ENCODE data around the gene SAXO2. TPM values are rescaled to one million over a fixed set of nuclear protein-coding genes. Genes with fewer than 3 reads are reported as not detected.
"Not testable (repeated sequence)": the region's sequence is repeated elsewhere in the genome, so short reads cannot be mapped to it uniquely, and the experiment has no call there.

The SAXO2 gene
- total and polyA plus RNA-seq, 2 of the 4 experiments (the other 2 are of a cell fraction), result 0.14 TPM; not detected in 1

DNA sequence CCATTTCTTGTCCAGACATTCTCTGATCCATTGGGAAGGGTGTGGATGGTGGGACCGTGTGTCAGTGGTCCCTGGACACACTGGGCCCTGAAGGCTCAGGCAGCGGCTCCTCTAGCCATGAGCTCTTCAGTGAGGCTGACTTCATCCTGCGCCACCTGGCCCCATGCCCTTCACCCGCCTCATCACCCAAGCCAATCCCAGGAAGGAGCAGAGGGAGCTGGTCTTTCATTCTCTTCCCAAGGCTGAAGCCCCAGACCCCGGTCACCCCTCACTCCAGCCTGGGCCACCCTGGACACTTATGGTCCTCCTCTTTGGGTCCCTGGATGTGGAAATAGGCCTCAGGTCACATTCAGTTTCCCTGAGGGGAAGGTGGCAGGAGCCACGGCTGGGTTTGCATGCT is 62.2 kb downstream of the SAXO2 start:
- H2AK5ac ChIP-seq (ENCODE audit: low read depth, low read length); H4K91ac ChIP-seq (ENCODE audit: insufficient read depth, low read depth, low read length); H2BK15ac ChIP-seq (ENCODE audit: low read depth, low read length); H4K8ac ChIP-seq (ENCODE audit: low read depth in 2 of 2, low read length in 2 of 2); intact Hi-C loops (cut with micrococcal nuclease); H4K20me1 ChIP-seq (ENCODE audit: insufficient read depth, low read length); H3K23ac ChIP-seq (ENCODE audit: low read depth, low read length); H4K5ac ChIP-seq (ENCODE audit: low read depth, low read length); H2BK20ac ChIP-seq (ENCODE audit: low read depth, low read length); POLR2A ChIA-PET (ENCODE audit: unreplicated experiment); H3K79me1 ChIP-seq (ENCODE audit: low read depth in 1 of 2, low read length in 2 of 2); H3K4me3 ChIP-seq (ENCODE audit: insufficient read depth, low read depth, low read length); CTCF ChIA-PET; H3K27me3 ChIP-seq (ENCODE audit: control insufficient read depth, insufficient read depth, low read length); ATAC-seq (ENCODE audit: low read depth); H3K56ac ChIP-seq (ENCODE audit: extremely low read depth, insufficient read depth, low read length); H2BK120ac ChIP-seq (ENCODE audit: low read depth, low read length); H3K9me3 ChIP-seq (ENCODE audit: control insufficient read depth, insufficient read depth, low read length); in situ Hi-C loops (cut with MboI; ENCODE audit: low sequenced_read_pairs); H3K36me3 ChIP-seq (ENCODE audit: control insufficient read depth, insufficient read depth, low read length); H3K27ac ChIP-seq (ENCODE audit: insufficient read depth, low read length); H3K9me1 ChIP-seq (ENCODE audit: insufficient read depth, low read length); DNase-seq; H3K18ac ChIP-seq (ENCODE audit: low read depth, low read length); BruUV-seq (replicated peaks); H2BK5ac ChIP-seq (ENCODE audit: low read depth, low read length, poor library complexity, severe bottlenecking); H2AFZ ChIP-seq (replicated peaks; ENCODE audit: low read length, poor library complexity); H2AK9ac ChIP-seq (replicated peaks; ENCODE audit: low read depth, low read length, poor library complexity); H3K4me2 ChIP-seq (ENCODE audit: low read depth, low read length); H3K4me1 ChIP-seq (ENCODE audit: control insufficient read depth, insufficient read depth, low read length); H3K4ac ChIP-seq (ENCODE audit: low read depth, low read length); H3K14ac ChIP-seq (replicated peaks; ENCODE audit: low read depth, low read length); dilution Hi-C loops (cut with HindIII; ENCODE audit: low sequenced_read_pairs, unreplicated experiment); H3K9ac ChIP-seq (ENCODE audit: low read depth, low read length): not testable (repeated sequence)
- no CpG with 5 or more reads among the region's 6 CpGs for WGBS, 2 experiments (ENCODE audit: extremely low coverage in 2 of 2, insufficient read length in 1 of 2)

DNA sequence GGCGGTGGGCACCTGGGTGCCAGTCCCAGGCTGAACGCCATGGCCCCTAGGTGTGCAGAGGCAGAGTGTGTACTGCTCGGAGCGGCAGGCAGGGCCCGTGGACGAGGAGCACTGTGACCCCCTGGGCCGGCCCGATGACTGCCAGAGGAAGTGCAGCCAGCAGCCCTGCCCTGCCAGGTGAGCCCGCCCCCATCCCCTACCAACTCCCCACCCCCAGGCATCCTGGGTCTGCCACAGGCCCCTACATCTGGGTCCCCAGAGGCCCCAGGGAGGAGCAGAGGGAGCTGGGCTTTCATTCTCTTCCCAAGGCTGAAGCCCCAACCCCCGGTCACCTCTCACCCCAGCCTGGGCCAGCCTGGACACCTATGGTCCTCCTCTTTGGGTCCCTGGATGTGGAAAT is 63.0 kb downstream of the SAXO2 start:
- H2BK5ac ChIP-seq (ENCODE audit: low read depth, low read length, poor library complexity, severe bottlenecking); H2BK20ac ChIP-seq (ENCODE audit: low read depth, low read length); H3K4ac ChIP-seq (ENCODE audit: low read depth, low read length); H3K36me3 ChIP-seq (ENCODE audit: control insufficient read depth, insufficient read depth, low read length); DNase-seq; H2BK120ac ChIP-seq (ENCODE audit: low read depth, low read length); H4K20me1 ChIP-seq (ENCODE audit: insufficient read depth, low read length); H2AK9ac ChIP-seq (replicated peaks; ENCODE audit: low read depth, low read length, poor library complexity); in situ Hi-C loops (cut with MboI; ENCODE audit: low sequenced_read_pairs); H4K5ac ChIP-seq (ENCODE audit: low read depth, low read length); H3K9me1 ChIP-seq (ENCODE audit: insufficient read depth, low read length); H2AK5ac ChIP-seq (ENCODE audit: low read depth, low read length); H3K4me1 ChIP-seq (ENCODE audit: control insufficient read depth, insufficient read depth, low read length); H4K91ac ChIP-seq (ENCODE audit: insufficient read depth, low read depth, low read length); H3K27me3 ChIP-seq (ENCODE audit: control insufficient read depth, insufficient read depth, low read length); POLR2A ChIA-PET (ENCODE audit: unreplicated experiment); H4K8ac ChIP-seq (ENCODE audit: low read depth in 2 of 2, low read length in 2 of 2); H2BK15ac ChIP-seq (ENCODE audit: low read depth, low read length); ATAC-seq (ENCODE audit: low read depth); H3K56ac ChIP-seq (ENCODE audit: extremely low read depth, insufficient read depth, low read length); H3K9me3 ChIP-seq (ENCODE audit: control insufficient read depth, insufficient read depth, low read length); CTCF ChIA-PET; H3K79me1 ChIP-seq (ENCODE audit: low read depth in 1 of 2, low read length in 2 of 2); dilution Hi-C loops (cut with HindIII; ENCODE audit: low sequenced_read_pairs, unreplicated experiment); H3K23ac ChIP-seq (ENCODE audit: low read depth, low read length); H3K18ac ChIP-seq (ENCODE audit: low read depth, low read length); BruUV-seq (replicated peaks); H3K4me2 ChIP-seq (ENCODE audit: low read depth, low read length); H3K9ac ChIP-seq (ENCODE audit: low read depth, low read length); H3K27ac ChIP-seq (ENCODE audit: insufficient read depth, low read length); H3K14ac ChIP-seq (replicated peaks; ENCODE audit: low read depth, low read length); intact Hi-C loops (cut with micrococcal nuclease); H2AFZ ChIP-seq (replicated peaks; ENCODE audit: low read length, poor library complexity); H3K4me3 ChIP-seq (ENCODE audit: insufficient read depth, low read depth, low read length): not testable (repeated sequence)
- WGBS, 2 experiments (ENCODE audit: extremely low coverage in 2 of 2, insufficient read length in 1 of 2), result no CpG with 5 or more reads among the region's 10 CpGs

Data from IMR-90 (cell line).